GM12872 (cell line): Measurements from ENCODE around the gene CDH11.

Experiments used
- TF ChIP-seq, protein P1 (sequence below): IDR thresholded peaks from 3 replicates; pipeline ENCODE4 v1.5.1; 2011; ENCODE audit warnings: low read depth, mild to moderate bottlenecking, low read length, moderate library complexity; ENCODE audit not compliant: insufficient read depth

The CDH11 gene

GRCh38 chr16:65042438-65043365, 79.2 kb downstream of the CDH11 start:
- TF ChIP-seq, protein P1, sequence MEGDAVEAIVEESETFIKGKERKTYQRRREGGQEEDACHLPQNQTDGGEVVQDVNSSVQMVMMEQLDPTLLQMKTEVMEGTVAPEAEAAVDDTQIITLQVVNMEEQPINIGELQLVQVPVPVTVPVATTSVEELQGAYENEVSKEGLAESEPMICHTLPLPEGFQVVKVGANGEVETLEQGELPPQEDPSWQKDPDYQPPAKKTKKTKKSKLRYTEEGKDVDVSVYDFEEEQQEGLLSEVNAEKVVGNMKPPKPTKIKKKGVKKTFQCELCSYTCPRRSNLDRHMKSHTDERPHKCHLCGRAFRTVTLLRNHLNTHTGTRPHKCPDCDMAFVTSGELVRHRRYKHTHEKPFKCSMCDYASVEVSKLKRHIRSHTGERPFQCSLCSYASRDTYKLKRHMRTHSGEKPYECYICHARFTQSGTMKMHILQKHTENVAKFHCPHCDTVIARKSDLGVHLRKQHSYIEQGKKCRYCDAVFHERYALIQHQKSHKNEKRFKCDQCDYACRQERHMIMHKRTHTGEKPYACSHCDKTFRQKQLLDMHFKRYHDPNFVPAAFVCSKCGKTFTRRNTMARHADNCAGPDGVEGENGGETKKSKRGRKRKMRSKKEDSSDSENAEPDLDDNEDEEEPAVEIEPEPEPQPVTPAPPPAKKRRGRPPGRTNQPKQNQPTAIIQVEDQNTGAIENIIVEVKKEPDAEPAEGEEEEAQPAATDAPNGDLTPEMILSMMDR: no peak

DNA sequence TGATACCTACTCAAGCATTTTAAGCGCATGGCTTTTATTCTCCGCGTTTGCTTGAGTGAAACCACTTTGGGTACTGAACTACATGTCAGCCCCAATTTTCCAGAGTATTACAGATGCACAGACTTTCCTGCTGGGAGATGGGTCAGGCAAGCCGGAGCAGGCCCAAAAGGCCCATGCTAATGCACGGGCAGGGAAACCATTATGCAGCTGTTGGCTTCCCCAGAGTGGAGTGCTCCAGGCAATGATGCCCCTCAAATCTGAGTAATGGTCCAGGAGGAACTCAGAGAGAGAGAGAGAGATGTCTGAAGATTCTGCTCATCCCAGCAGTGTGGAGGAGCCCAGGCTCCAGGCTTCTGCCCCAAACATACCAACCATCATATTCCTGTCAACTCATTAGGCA, 80.2 kb downstream of the CDH11 start:
- TF ChIP-seq, protein P1: no peak

DNA sequence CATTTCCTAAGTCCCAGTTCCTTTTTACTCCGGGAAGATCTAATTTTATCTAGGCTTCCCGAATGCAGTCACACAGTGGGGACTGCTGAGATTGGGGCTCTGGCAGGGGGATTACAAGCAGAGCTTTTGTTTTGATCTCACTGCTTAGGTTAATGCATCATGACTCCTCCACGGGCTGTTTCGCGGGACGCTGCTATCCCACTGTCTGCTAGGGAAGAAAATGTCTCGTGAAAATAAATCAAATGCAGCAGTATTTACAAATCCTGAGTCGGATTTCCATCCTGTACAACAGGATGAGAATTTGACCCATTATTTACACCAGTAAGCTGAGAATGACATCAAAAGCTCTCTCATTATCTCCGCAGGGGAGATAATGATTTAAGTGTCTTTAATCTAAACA, 83.8 kb downstream of the CDH11 start:
- TF ChIP-seq, protein P1: no peak

- TF ChIP-seq, protein P1: no peak
These were observed 84.3 kb downstream of the CDH11 start for GRCh38 chr16:65037556-65037955.

DNA sequence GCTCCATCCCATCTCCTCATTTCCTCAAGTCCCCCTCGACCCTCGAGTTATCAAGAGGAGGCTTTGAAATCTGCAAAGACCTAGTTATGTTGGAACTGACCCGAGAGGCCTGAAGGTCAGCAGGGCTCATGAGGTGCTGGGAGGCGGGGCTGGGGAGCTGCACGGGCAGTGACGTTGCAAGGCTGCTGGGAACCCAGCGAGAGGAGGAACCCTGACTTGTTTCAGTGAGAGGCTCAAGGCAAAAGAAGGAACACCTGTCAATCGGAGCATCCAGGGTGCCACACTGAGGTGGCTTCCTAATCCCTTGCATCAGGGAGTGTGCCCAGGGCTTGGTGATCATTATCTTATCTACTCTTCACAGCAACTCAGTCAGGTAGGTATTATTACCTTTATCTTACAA, 86.9 kb downstream of the CDH11 start:
- TF ChIP-seq, protein P1: no peak

- TF ChIP-seq, protein P1: no peak
These were observed 89.5 kb downstream of the CDH11 start for GRCh38 chr16:65032387-65032786.

- TF ChIP-seq, protein P1: no peak
These were observed 97.1 kb downstream of the CDH11 start for GRCh38 chr16:65024767-65025178.
